ENCODE data around the gene ADAMTSL3.

ADAMTSL3 gene

GRCh38 chr15:83930392-83931212 lies 276.7 kb downstream of the ADAMTSL3 start:
- Histone ChIP-seq H3K79me2 (ENCODE audit: low read length) (no peaks in the 10 kb centered on the region), H3K4me3 (ENCODE audit: low read length) (no peak overlapping the region), H3K27me3 (ENCODE audit: low read depth, low read length) (no peaks in the 10 kb centered on the region), H3K9ac (ENCODE audit: low read length) (no peak overlapping the region), H3K4me1 (ENCODE audit: low read length) (peaks cover 43% of the 10 kb centered on the region), H2AFZ (ENCODE audit: low read depth, low read length) (no peak overlapping the region), H3K36me3 (replicated peaks; ENCODE audit: low read depth, low read length) (peaks cover 8% of the 10 kb centered on the region), H4K20me1 (ENCODE audit: insufficient read depth, low read length) (no peaks in the 10 kb centered on the region), H3K27ac (ENCODE audit: low read length) (no peak overlapping the region), H3K9me3 (ENCODE audit: insufficient read depth, low read length) (peaks cover 23% of the 10 kb centered on the region), H3K4me2 (ENCODE audit: low read length) (no peak overlapping the region)
- TF ChIP-seq, protein P1, sequence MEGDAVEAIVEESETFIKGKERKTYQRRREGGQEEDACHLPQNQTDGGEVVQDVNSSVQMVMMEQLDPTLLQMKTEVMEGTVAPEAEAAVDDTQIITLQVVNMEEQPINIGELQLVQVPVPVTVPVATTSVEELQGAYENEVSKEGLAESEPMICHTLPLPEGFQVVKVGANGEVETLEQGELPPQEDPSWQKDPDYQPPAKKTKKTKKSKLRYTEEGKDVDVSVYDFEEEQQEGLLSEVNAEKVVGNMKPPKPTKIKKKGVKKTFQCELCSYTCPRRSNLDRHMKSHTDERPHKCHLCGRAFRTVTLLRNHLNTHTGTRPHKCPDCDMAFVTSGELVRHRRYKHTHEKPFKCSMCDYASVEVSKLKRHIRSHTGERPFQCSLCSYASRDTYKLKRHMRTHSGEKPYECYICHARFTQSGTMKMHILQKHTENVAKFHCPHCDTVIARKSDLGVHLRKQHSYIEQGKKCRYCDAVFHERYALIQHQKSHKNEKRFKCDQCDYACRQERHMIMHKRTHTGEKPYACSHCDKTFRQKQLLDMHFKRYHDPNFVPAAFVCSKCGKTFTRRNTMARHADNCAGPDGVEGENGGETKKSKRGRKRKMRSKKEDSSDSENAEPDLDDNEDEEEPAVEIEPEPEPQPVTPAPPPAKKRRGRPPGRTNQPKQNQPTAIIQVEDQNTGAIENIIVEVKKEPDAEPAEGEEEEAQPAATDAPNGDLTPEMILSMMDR (IDR thresholded peaks at IDR 0.05; ENCODE audit: low read depth, low read length) = no peak
- no peak for TF ChIP-seq EZH2phosphoT487 (IDR thresholded peaks at IDR 0.05; ENCODE audit: low read depth)

- H3K27me3 ChIP-seq (ENCODE audit: low read depth, low read length) = no peaks in the 10 kb centered on the region
- no peak overlapping the region for H3K4me2 ChIP-seq (ENCODE audit: low read length)
- H3K27ac ChIP-seq (ENCODE audit: low read length) = no peak overlapping the region
- no peaks in the 10 kb centered on the region for H4K20me1 ChIP-seq (ENCODE audit: insufficient read depth, low read length)
- no peaks in the 10 kb centered on the region for H3K4me1 ChIP-seq (ENCODE audit: low read length)
- H3K79me2 ChIP-seq (ENCODE audit: low read length) = no peaks in the 10 kb centered on the region
- H3K36me3 ChIP-seq (replicated peaks; ENCODE audit: low read depth, low read length) = peaks cover 8% of the 10 kb centered on the region
- H3K9me3 ChIP-seq (ENCODE audit: insufficient read depth, low read length) = peaks cover 23% of the 10 kb centered on the region
- H3K9ac ChIP-seq (ENCODE audit: low read length) = no peak overlapping the region
- no peak overlapping the region for H3K4me3 ChIP-seq (ENCODE audit: low read length)
- no peak overlapping the region for H2AFZ ChIP-seq (ENCODE audit: low read depth, low read length)
- no peak for TF ChIP-seq EZH2phosphoT487 (IDR thresholded peaks at IDR 0.05; ENCODE audit: low read depth)
- TF ChIP-seq, protein P1 (IDR thresholded peaks at IDR 0.05; ENCODE audit: low read depth, low read length) = no peak
Observed at GRCh38 chr15:83935774-83936173, 281.9 kb downstream of the ADAMTSL3 start.

GRCh38 chr15:83940136-83940535 lies 286.2 kb downstream of the ADAMTSL3 start:
- no peak overlapping the region for H3K9ac ChIP-seq (ENCODE audit: low read length)
- H4K20me1 ChIP-seq (ENCODE audit: insufficient read depth, low read length) = no peaks in the 10 kb centered on the region
- H3K4me2 ChIP-seq (ENCODE audit: low read length) = no peak overlapping the region
- H3K27ac ChIP-seq (ENCODE audit: low read length) = no peak overlapping the region
- H3K4me1 ChIP-seq (ENCODE audit: low read length) = peaks cover 13% of the 10 kb centered on the region
- H3K4me3 ChIP-seq (ENCODE audit: low read length) = no peak overlapping the region
- no peaks in the 10 kb centered on the region for H3K27me3 ChIP-seq (ENCODE audit: low read depth, low read length)
- H3K9me3 ChIP-seq (ENCODE audit: insufficient read depth, low read length) = peaks cover 4% of the 10 kb centered on the region; the same call in 1 of the 2 replicates
- no peak for TF ChIP-seq EZH2phosphoT487 (IDR thresholded peaks at IDR 0.05; ENCODE audit: low read depth)
- TF ChIP-seq, protein P1 (IDR thresholded peaks at IDR 0.05; ENCODE audit: low read depth, low read length) = no peak
- no peaks in the 10 kb centered on the region for H3K36me3 ChIP-seq (replicated peaks; ENCODE audit: low read depth, low read length)
- no peak overlapping the region for H2AFZ ChIP-seq (ENCODE audit: low read depth, low read length)
- H3K79me2 ChIP-seq (ENCODE audit: low read length) = no peaks in the 10 kb centered on the region

GRCh38 chr15:83943043-83943442 lies 289.1 kb downstream of the ADAMTSL3 start:
- H3K4me3 ChIP-seq (ENCODE audit: low read length) = no peak overlapping the region
- no peak overlapping the region for H3K27ac ChIP-seq (ENCODE audit: low read length)
- peaks cover 13% of the 10 kb centered on the region for H3K4me1 ChIP-seq (ENCODE audit: low read length)

More at GRCh38 chr15:83943043-83943442, 289.1 kb downstream of the ADAMTSL3 start:
- Histone ChIP-seq H2AFZ (ENCODE audit: low read depth, low read length) (peak overlapping the region; percentile 73), H3K27me3 (ENCODE audit: low read depth, low read length) (no peaks in the 10 kb centered on the region), H3K79me2 (ENCODE audit: low read length) (no peaks in the 10 kb centered on the region), H3K9ac (ENCODE audit: low read length) (no peak overlapping the region), H3K4me2 (ENCODE audit: low read length) (peak overlapping the region; percentile 29), H3K9me3 (ENCODE audit: insufficient read depth, low read length) (no peaks in the 10 kb centered on the region), H4K20me1 (ENCODE audit: insufficient read depth, low read length) (no peaks in the 10 kb centered on the region), H3K36me3 (replicated peaks; ENCODE audit: low read depth, low read length) (no peaks in the 10 kb centered on the region)
- TF ChIP-seq, protein P1 (IDR thresholded peaks at IDR 0.05; ENCODE audit: low read depth, low read length) = no peak
- no peak for TF ChIP-seq EZH2phosphoT487 (IDR thresholded peaks at IDR 0.05; ENCODE audit: low read depth)
